ENCODE measurements around the gene ZNF407.

ZNF407 gene

GRCh38 chr18:74633652-74634352, 36.1 kb downstream of the ZNF407 start:
- H3F3A ChIP-seq (ENCODE audit: insufficient read depth): no peaks in the 10 kb centered on the region
- H3K27ac ChIP-seq (ENCODE audit: low read depth, low read length): no peak overlapping the region
- no peak overlapping the region for H3K9ac ChIP-seq (ENCODE audit: low read length)

GRCh38 chr18:74635224-74635975, 37.7 kb downstream of the ZNF407 start:
- H3F3A ChIP-seq (ENCODE audit: insufficient read depth): no peaks in the 10 kb centered on the region
- H3K27me3 ChIP-seq (ENCODE audit: low read length): no peaks in the 10 kb centered on the region
- no peak overlapping the region for H2AFZ ChIP-seq (ENCODE audit: low read depth, low read length, severe bottlenecking)
- H3K4me2 ChIP-seq (ENCODE audit: low read depth, low read length, poor library complexity, severe bottlenecking): no peak overlapping the region
- no peak overlapping the region for H3K9ac ChIP-seq (ENCODE audit: low read length)
- H3K36me3 ChIP-seq (ENCODE audit: low read length): 0 out of 2 replicates have a peak, but pooled peaks cover 5% of the 10 kb centered on the region
- H3K79me2 ChIP-seq (ENCODE audit: insufficient read depth, low read length): peaks cover 3% of the 10 kb centered on the region; the same call in 1 of the 2 replicates
- H3K9me3 ChIP-seq (ENCODE audit: insufficient read depth, low read length): no peaks in the 10 kb centered on the region
- H3K9me2 ChIP-seq (replicated peaks; ENCODE audit: insufficient read depth, low read length): no peaks in the 10 kb centered on the region
- H3K4me3 ChIP-seq (ENCODE audit: insufficient read depth, low read length, poor library complexity, severe bottlenecking): no peak overlapping the region
- H3K27ac ChIP-seq (ENCODE audit: low read depth, low read length): no peak overlapping the region
- no peak for TF ChIP-seq CTCF (IDR thresholded peaks at IDR 0.05; ENCODE audit: insufficient read depth, low read length, poor library complexity, severe bottlenecking)
- no peak for TF ChIP-seq EZH2phosphoT487 (conservative IDR thresholded peaks at IDR 0.05; ENCODE audit: low read length)
- H4K20me1 ChIP-seq (ENCODE audit: low read depth, low read length): no peaks in the 10 kb centered on the region

More at GRCh38 chr18:74633652-74634352, 36.1 kb downstream of the ZNF407 start:
- H2AFZ ChIP-seq (ENCODE audit: low read depth, low read length, severe bottlenecking): no peak overlapping the region
- peaks cover 10% of the 10 kb centered on the region; the same call in 1 of the 2 replicates for H3K79me2 ChIP-seq (ENCODE audit: insufficient read depth, low read length)
- TF ChIP-seq CTCF (IDR thresholded peaks at IDR 0.05; ENCODE audit: insufficient read depth, low read length, poor library complexity, severe bottlenecking) (no peak), EZH2phosphoT487 (conservative IDR thresholded peaks at IDR 0.05; ENCODE audit: low read length) (no peak)
- no peaks in the 10 kb centered on the region for H3K27me3 ChIP-seq (ENCODE audit: low read length)
- H4K20me1 ChIP-seq (ENCODE audit: low read depth, low read length): no peaks in the 10 kb centered on the region
- no peak overlapping the region for H3K4me3 ChIP-seq (ENCODE audit: insufficient read depth, low read length, poor library complexity, severe bottlenecking)
- H3K9me2 ChIP-seq (replicated peaks; ENCODE audit: insufficient read depth, low read length): no peaks in the 10 kb centered on the region
- H3K4me2 ChIP-seq (ENCODE audit: low read depth, low read length, poor library complexity, severe bottlenecking): no peak overlapping the region
- 0 out of 2 replicates have a peak, but pooled peaks cover 5% of the 10 kb centered on the region for H3K36me3 ChIP-seq (ENCODE audit: low read length)
- no peaks in the 10 kb centered on the region for H3K9me3 ChIP-seq (ENCODE audit: insufficient read depth, low read length)

GRCh38 chr18:74637070-74637469, 39.4 kb downstream of the ZNF407 start:
- H4K20me1 ChIP-seq (ENCODE audit: low read depth, low read length): no peaks in the 10 kb centered on the region
- H3K27ac ChIP-seq (ENCODE audit: low read depth, low read length): no peak overlapping the region
- H3K36me3 ChIP-seq (ENCODE audit: low read length): 0 out of 2 replicates have a peak, but pooled peaks cover 5% of the 10 kb centered on the region
- no peak overlapping the region for H3K4me3 ChIP-seq (ENCODE audit: insufficient read depth, low read length, poor library complexity, severe bottlenecking)
- no peak overlapping the region for H3K4me2 ChIP-seq (ENCODE audit: low read depth, low read length, poor library complexity, severe bottlenecking)
- no peaks in the 10 kb centered on the region for H3K9me3 ChIP-seq (ENCODE audit: insufficient read depth, low read length)
- no peak overlapping the region for H2AFZ ChIP-seq (ENCODE audit: low read depth, low read length, severe bottlenecking)
- no peaks in the 10 kb centered on the region for H3K79me2 ChIP-seq (ENCODE audit: insufficient read depth, low read length)
- H3K27me3 ChIP-seq (ENCODE audit: low read length): no peaks in the 10 kb centered on the region
- no peaks in the 10 kb centered on the region for H3F3A ChIP-seq (ENCODE audit: insufficient read depth)
- no peak overlapping the region for H3K9ac ChIP-seq (ENCODE audit: low read length)
- H3K9me2 ChIP-seq (replicated peaks; ENCODE audit: insufficient read depth, low read length): no peaks in the 10 kb centered on the region
- TF ChIP-seq EZH2phosphoT487 (conservative IDR thresholded peaks at IDR 0.05; ENCODE audit: low read length) (no peak), CTCF (IDR thresholded peaks at IDR 0.05; ENCODE audit: insufficient read depth, low read length, poor library complexity, severe bottlenecking) (no peak)
